HuH-7 (cell line): ENCODE measurements around the gene LYPD4.

Experiments
- DNase-seq: peaks from one replicate; pipeline ENCODE4 v3.0.0; 2011; ENCODE audit warnings: low spot score

Gene LYPD4

DNA sequence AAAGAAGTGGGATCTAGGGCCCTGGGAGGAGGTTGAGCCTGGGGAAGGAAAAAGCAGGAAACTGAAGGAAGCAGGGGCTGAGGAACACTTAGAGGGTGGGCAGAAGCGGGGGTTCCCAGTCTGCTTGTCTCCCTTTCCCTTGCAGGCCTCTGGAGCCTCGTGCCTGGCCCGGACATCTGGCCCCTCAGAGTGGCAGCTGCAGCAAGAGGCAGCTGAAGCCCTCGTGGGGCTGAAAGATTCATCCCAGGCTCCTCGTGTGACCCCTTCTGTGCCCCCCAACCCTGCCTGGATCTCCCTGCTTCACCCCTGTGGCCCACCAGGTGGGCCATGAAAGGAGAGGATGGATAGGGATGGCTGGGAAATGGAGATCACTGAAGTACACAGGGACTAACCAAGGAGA lies 5.9 kb upstream of the LYPD4 start:
- no peak for DNase-seq

DNA sequence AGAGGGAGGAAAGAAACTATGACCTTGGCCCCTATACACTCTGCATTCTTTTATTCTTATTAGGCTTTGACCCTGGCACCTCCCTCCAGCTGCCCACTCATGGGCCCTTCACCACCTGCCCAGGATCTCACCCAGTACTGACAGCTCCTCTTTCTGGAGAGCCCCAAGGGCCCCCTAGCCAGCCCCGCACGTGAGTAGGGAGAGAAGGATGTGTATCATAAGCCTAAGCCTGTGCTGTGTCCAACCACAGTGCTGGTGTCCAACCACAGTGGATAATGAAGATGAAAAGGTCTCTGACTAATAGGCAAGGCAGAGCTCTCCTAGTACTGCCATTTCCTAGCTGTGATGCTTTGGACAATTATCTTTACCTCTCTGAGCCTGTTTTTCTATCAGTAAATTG lies 4.6 kb upstream of the LYPD4 start:
- DNase-seq, result no peak

DNA sequence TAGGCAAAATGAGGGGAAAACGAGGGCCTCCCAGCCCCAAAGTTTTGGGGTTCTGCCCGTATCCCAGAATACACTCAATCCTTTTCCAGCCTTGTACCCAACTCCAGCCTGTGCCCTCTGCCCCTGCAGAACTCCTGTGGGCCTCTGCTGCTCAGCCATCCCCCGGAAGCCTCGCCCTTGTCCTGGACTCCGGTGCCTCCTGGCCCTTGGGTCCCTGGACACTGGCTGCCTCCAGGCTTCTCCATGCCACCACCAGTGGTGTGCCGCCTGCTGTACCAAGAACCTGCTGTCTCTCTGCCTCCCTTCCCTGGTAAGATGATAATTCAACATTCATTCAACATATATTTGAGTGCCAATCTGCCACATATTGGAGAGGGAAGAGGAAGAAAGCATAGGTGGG lies 4.2 kb upstream of the LYPD4 start:
- no peak for DNase-seq

DNA sequence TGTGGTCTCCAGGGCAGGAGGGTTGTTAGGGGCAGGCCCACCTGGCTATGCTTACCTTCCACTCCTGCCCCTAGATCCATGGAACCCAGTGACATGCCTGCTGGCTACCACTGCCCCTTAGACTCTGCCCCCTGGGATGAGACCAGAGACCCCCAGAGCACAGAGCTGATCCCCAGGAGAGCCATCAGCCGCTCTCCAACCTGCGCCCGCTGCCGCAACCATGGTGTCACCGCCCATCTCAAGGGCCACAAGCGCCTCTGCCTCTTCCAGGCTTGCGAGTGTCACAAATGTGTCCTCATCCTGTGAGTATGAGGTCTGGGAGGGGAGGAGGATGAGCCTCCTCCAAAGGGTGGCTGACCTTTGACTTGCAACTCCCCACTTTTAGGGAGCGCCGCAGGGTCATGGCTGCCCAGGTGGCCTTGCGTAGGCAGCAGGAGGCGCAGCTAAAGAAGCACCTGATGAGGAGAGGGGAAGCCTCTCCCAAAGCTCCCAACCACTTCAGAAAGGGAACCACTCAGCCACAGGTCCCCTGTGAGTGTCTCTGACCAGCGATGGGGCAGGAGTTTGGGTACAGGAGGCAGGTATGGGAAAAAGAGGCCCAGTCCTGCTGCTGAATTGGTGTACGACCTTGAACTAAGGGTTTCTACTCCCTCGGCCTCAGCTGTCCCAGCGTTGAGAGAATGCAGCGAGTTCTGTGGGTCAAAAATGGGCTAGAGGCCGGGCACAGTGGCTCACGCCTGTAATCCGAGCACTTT lies 3.0 kb upstream of the LYPD4 start:
- no peak for DNase-seq

DNA sequence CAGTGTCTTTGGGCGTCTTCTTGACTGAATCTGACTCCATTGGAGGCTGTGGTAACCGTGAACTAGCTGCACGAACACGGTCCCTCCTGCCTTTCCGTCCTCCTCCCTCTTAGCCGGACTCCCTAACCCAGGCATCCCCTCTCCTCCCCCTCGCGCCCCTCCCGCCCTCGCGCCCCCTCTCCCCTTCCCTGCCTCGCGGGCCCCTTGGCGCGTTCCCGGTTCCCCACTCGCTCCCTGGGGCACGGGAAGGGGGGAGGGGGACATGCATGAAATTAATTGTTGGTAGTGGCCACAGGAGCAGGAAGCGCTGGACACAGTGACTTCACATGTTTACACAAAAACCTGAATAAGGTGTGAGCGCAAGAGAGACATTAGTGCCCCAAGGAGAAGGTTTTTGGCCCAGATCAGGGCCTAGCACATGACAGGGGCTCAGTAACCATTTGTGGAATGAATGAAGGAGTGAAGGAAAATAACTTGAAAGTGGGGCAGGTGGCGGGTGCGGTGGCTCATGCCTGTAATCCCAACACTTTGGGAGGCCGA lies 638 bp upstream of the LYPD4 start:
- no peak for DNase-seq

DNA sequence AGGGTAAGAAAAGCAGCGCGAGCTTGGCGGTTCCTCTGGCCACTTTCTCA lies 343 bp upstream of the LYPD4 start, which contains the start of gene DMRTC2:
Gene DMRTC2, plus strand, starts transcription at position 42 of the 50 bp plus-strand sequence. CDS start 2,387 bp downstream, outside the sequence.
- no peak for DNase-seq

DNA sequence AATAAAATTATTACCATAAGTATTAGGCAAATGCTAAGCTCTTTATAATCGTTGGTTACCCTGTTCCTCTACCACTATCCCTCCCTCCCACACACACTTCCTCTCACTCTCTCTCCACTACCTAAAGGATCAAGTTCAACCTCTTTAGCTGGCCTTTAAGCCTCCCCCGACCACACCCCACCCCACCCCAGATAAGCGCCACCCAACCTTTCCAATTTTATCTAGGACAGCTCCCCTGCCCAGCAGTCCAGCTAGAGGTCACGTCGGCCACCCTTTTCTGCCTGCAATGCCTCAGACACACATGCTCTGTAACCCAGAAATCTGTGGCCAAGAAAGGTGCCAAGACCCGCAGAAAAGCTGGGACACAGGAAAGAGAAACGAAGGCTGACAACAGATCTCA lies 1.1 kb downstream of the LYPD4 start:
- no peak for DNase-seq

DNA sequence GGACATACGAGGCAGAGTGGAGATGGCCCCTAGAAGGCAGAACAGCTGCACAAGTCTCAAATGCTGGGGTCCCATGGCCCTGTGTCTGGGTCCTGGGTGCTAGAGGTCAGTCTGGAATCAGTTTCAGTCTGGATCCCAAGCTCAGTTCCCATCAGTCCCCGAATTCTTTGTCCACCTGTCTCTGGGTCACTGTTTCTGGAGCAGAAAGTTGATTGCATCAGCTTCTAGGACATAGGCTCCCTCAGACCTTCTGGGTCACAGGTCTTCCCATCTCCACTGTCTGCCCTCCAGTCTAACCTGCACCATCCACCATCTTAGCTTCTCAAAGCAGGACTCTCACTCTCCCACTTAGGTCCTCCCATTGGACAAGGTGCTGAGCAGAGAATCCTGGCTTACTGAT lies 5.3 kb downstream of the LYPD4 start:
- no peak for DNase-seq

DNA sequence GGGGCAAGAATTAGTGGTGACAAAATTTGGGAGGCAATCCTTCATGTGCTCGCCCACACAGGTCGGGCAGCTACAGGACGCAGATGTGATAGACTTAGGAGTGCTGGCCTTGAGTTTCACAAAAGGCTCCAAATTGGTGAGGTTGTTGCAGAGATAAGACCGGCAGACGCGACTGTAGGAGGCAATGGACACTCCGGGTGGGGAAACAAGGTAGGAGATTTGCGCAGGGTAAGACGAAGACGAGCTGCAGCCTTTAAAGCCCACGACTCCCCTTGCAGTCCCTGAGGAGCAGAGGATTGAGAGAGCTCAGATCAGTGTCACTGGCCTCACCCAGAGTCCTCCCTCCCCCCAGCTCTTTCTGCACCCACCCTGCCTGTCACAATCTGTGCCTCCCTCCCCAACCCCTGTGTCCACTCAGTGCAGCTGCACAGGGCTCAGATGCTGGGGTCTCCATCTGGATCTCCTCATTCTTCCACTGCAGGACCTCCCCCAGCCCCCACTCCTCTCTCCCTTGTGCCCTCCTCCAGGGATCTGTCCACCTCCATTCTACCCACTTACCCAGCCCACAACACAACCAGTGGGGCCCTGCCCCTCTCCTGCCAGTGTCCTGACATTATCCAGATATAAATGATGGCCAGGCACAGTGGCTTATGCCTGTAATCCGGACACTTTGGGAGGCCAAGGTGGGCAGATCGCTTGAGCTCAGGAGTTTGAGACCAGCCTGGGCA lies 6.3 kb downstream of the LYPD4 start:
- no peak for DNase-seq

DNA sequence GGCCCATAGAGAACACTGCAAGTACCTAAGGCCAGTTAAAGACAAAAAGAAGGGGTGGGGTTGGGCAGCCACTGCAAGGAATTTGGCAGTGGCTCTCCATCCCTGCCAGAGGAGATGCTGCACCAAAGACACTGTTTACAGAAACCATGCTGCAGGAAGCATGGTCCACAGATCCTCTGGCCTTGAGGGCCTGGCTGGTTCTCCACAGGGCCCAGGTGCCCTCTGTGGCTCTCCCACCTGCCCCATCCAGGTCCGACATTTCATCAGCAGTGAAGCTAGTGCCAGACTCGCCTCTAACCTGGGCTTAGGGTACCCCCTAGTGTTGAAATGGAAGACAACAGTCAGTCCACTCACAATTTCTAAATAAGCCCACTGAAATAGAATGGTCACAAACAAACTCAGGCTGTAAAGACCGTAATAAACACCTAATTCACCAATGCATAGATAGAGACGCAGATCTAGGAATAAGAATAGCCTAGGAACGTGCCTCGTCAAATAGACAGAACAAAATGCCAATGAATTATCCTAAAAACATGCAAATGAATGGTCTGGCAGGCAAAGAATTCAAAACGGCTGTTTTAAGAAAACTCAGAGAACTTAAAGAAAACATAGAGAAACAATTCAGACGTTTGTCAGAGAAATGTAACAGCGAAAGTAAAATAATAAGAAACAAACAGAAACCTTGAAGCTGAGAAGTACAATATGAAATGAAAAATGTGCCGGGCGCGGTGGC lies 23.3 kb downstream of the LYPD4 start:
- DNase-seq, result peak; percentile 74

DNA sequence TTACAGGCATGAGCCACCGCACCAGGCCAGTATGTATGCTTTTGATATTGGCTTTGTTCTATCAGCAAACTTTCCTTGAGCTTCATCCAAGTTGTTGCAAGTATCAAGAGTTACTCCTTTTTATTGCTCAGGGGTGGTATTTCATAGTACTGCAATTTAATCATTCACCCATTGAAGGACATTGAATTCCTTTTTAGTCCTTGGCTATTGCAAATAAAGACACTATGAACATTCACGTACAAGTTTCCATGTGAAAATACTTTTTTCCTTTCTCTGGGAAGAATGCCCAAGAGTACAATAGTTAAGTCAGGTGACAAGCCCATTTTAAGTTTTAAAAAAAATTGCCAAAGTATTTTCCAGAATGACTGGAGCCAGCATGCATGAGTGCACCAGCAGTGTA lies 27.7 kb downstream of the LYPD4 start:
- DNase-seq, result no peak

DNA sequence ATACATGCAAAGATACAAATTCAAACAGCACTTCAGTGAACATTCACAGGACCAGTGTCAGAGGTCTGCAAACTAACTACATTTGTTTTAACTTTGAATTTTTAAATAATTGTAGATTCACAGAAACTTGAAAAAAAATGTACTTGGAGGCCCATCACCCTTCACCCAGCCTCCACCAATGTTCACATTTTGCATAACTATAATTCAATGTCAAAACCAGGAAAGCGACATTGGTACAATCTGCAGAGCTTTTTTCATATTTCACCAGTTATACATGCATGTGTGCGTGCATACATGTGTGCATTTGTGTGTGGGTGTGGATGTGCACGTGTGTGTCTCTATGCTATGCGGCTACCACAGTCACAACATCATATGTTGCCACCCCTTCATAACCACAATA lies 29.2 kb downstream of the LYPD4 start:
- DNase-seq, result no peak

DNA sequence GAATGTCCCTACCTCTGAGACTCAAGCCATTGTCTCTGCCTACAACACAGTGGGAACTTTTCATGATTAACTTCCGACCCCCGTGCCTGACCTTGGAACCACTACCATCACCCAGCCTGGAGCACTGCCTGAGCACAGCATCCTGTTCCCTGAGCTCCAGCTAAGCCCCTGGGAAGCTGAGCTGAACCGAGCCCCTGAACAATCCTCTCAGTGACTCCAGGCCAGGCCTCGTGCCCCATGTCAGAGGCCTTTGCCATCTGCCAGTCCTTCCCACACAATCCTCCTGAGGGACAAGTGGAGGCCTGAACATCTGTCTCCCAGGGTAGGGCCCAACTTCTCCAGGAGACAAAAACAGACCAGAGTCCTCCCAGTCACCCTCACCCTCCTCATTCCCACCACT lies 30.6 kb downstream of the LYPD4 start:
- DNase-seq, result no peak

DNA sequence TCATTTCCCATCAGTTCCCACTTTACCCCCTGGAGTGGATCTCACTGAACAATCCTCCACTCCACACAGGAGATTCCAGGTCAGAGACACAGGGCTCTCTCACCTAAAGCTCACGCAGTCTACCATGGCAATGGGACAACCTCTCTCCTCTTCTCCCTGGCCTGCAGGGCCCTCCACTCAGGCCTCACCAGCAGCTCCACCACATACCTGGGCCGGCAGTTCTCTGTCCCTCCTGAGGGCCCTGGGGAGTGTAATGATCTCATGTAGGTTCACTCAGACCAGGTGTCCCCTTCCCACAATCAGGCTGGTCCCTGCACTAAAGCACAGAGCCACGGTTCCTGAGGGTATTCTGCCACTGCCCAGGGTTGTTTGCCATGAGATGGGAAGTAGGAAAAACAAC lies 32.5 kb downstream of the LYPD4 start:
- no peak for DNase-seq

DNA sequence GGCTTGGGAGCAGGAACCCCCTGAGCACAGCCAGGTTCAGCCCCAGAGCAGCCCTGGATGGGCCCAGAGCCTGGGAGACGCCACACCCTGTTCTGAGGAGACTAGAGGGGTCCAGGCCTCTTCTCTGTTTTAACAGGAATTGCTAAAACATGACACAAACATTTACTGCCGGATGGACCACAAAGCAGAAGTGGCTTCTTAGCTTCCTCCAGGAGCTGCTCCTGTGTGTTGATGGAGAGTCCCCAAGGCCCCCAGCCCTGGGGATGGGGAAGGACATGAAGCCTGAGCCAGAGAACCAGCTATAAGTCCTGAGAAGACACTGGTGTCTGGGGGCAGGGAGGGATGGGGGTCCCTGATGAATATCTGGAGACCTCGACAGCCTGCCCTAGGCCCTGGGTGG lies 33.4 kb downstream of the LYPD4 start:
- no peak for DNase-seq

DNA sequence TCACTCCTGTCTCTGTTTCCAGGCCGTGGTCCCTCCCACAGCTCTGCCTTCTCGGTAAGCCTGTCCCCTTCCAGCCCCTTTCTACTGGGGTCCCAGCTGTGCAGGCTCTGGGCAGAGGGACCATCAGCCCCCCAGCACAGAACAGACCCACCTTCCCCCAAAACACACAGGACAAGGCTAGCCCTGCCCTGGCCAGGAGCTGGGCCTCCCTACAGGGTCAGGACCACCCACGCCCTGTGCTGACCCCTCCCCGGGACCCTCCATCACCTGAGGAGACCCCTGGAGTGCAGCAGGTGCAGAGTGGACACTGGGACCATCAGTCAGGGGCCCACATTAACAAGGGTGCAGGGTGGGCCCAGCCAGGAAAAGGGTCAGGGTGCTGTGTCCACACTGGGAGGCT lies 34.2 kb downstream of the LYPD4 start:
- DNase-seq, result no peak

DNA sequence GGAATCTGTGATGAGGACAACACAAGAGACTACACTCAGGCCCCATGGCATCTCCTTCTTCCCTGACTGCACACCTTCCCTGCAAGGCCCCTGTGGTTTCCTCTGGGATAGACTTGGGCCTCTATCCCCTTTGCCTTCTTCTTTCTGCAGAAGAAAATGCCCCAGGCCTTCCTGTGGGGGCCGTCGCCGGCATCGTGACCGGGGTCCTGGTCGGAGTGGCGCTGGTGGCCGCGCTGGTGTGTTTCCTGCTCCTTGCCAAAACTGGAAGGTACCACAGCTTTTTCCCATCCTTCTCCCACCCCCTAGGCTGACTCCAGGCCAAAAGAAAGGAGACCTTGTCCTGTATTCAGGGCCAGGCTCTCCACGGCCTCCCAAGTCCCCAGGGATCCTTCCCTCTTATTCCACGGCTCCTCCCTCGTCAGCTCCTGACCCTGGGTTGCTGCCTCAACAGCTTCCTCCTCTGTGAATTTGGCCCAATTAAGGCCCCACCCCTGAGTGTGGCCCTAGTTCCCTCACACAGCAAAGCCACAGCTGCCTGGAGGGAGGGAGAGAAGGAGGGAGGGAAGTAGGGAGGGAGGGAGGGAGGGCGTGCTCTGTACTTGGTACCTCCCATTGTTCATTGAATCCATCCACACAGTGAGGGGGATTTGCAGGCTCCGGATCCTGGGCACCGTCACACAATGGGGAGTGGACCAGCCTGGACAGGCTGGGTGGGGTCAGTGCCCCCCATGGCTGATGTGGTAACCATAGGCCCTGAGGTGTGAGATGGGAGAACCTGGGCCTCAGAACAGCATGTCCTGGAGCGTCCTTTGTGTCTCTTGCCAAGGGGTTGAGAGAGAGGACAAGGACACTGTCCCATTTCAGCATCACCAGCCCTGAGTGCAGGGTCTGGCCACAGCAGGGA lies 35.6 kb downstream of the LYPD4 start:
- DNase-seq, result no peak

DNA sequence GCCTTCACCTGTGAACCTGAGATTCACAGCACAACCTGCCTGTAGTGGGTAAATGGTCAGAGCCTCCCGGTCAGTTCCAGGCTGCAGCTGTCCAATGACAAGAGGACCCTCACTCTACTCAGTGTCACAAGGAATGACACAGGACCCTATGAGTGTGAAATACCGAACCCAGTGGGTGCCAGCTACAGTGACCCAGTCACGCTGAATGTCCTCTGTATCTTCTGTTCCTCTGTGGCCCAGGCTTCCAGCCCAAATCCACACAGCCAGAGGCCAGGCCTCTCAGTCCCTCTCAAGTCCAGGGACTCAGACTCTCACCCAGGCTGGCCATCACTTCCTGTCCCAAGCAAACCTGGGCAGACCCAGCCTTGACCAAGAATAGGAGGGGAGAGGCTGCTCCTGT lies 37.3 kb downstream of the LYPD4 start:
- DNase-seq, result no peak

DNA sequence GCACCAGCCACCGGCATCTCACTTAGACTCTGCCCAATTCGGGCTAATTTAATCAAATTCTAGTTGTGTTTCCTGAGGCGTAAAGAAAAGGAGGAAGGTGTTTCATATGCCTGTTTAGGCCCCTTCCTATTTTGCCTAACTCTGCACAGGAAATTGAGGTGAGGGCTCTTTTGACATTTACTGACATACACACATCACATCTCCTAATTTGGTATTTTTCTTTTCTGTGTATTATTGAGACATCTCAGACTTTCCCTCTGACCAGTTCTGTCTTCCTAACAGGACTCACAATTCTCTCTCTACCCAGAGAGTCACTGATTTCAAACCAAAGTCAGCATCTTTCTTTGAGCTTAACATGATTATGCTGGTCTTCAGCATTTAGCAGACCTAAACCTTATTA lies 40.1 kb downstream of the LYPD4 start:
- DNase-seq, result no peak

DNA sequence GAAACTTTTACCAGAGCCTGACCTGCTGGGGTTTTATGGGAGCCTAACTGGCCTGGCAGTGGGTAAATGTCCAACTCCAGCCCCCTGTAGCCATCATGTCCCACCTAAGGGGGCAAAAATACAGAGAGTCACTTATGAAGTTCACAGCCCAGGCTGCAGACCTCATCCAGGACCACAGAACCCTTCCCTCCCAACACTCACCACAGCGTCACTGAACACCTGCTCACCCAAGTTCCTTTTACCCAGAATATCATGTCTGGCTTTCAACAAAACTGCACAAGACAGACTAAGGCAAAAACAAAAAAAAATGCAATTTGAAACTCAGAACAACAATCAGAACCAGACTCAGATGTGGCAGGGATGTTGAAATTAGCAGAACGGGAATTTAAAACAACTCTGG lies 41.7 kb downstream of the LYPD4 start:
- DNase-seq, result no peak

DNA sequence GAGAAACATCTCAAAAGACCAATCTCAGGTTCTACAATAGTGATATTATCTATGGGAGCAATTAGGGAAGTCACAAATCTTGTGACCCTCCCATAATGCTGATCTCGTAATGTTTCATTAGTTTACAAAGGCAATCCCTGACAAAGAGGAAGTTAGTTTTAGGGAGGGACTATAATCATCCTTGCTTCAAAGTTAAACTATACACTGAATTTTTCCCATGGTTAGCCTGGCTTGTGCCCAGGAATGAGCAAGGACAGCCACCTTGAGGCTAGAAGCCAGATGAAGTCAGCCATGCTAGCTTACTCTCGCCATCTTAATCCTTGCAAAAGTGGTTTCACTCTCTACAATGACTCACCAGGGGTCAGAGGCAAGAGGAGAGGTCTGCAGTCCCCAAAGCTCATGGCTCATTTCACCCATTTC lies 42.7 kb downstream of the LYPD4 start:
- no peak for DNase-seq

DNA sequence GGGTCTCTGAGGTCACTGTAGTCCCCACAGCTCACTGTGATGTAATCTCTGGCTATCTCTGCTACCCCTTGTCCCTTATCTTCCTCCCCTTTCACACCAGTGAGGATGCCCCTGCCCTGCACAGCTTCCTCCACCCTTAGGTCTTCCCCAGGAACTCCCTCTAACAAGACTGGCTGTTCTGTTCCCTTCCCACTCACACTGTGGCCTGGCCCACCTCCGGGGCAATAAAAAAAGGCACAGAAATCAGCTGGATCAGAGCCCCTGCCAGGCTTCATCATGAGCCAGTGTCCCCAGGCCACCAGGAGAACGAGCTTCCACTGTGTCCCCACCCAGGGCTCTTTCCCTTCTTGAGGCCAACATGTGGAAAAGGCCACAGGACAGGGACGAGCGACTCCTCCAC lies 43.5 kb downstream of the LYPD4 start:
- DNase-seq, result no peak
